Skin of body (tissue), 1 donor: ENCODE results near the gene PRIM1. TPM values are rescaled to one million over a fixed set of nuclear protein-coding genes. Genes with fewer than 3 reads are reported as not detected.

ENCODE experiments used
- total RNA-seq: library from RNA; depleted of rRNA; stranded (reverse); fragments of >200 nt; gene quantifications from one replicate; pipeline ENCODE4 v1.2.3, GENCODE V29; 2014

Gene PRIM1
- total RNA-seq, 1 donor from 2014 or later: 12.2 TPM

Other genes starting within 250 kb of the PRIM1 start
- gene RBMS2, start 230.5 kb downstream of the PRIM1 start, total RNA-seq: 31.5 TPM
- 57.0 TPM for gene BAZ2A, start 122.0 kb downstream of the PRIM1 start, total RNA-seq
- 356 TPM for gene ATP5F1B, start 106.3 kb downstream of the PRIM1 start, total RNA-seq
- gene PTGES3, start 64.0 kb downstream of the PRIM1 start, total RNA-seq: 90.4 TPM
- gene NACA, start 27.0 kb downstream of the PRIM1 start, total RNA-seq: 1,216 TPM
- 0.20 TPM for gene HSD17B6, start 11.0 kb upstream of the PRIM1 start, total RNA-seq
- 7.1 TPM for gene SDR9C7, start 182.1 kb upstream of the PRIM1 start, total RNA-seq
- 0.69 TPM for gene RDH16, start 205.3 kb upstream of the PRIM1 start, total RNA-seq